Activated T-helper 9 cell treated with anti-CD3 and anti-CD28 coated beads, Interleukin-2, amount 50 U/mL, for 16 hours (primary cell): ENCODE data around the gene PSENEN.
A peak's percentile ranks its signal among the peaks of the same experiment; 100 is the strongest.
"Not testable (repeated sequence)": the region's sequence is repeated elsewhere in the genome, so short reads cannot be mapped to it uniquely, and the experiment has no call there.

Source experiments
- DNase-seq: peaks from one replicate; pipeline ENCODE4 v3.0.0-alpha.2; 2020; ENCODE audit warnings: low read depth

Gene PSENEN

GRCh38 chr19:35718345-35719041 lies 27.0 kb upstream of the PSENEN start:
- peak; percentile 43 for DNase-seq

- no peak for DNase-seq
Observed at GRCh38 chr19:35719402-35720162, 25.9 kb upstream of the PSENEN start.

- no peak for DNase-seq
Observed at GRCh38 chr19:35720163-35720524, 25.3 kb upstream of the PSENEN start.

- DNase-seq = no peak
Observed at GRCh38 chr19:35720648-35721047, 24.8 kb upstream of the PSENEN start.

- no peak for DNase-seq
Observed at GRCh38 chr19:35721374-35721773, 24.1 kb upstream of the PSENEN start.

GRCh38 chr19:35722461-35722860 lies 23.0 kb upstream of the PSENEN start:
- DNase-seq = no peak

GRCh38 chr19:35722897-35723296 lies 22.6 kb upstream of the PSENEN start:
- no peak for DNase-seq

- DNase-seq = no peak
Observed at GRCh38 chr19:35723671-35724070, 21.8 kb upstream of the PSENEN start.

- not testable (repeated sequence) for DNase-seq
Observed at GRCh38 chr19:35724132-35724531, 21.3 kb upstream of the PSENEN start.

- DNase-seq = no peak
Observed at GRCh38 chr19:35724560-35724959, 20.9 kb upstream of the PSENEN start.

- DNase-seq = no peak
Observed at GRCh38 chr19:35725216-35725861, 20.1 kb upstream of the PSENEN start.

- DNase-seq = no peak
Observed at GRCh38 chr19:35727053-35727955, 18.1 kb upstream of the PSENEN start.

GRCh38 chr19:35727956-35728706 lies 17.3 kb upstream of the PSENEN start:
- no peak for DNase-seq

- no peak for DNase-seq
Observed at GRCh38 chr19:35729021-35729420, 16.4 kb upstream of the PSENEN start.

- no peak for DNase-seq
Observed at GRCh38 chr19:35729763-35730162, 15.7 kb upstream of the PSENEN start.

- DNase-seq = no peak
Observed at GRCh38 chr19:35730326-35730725, 15.1 kb upstream of the PSENEN start.

GRCh38 chr19:35731353-35731752 lies 14.1 kb upstream of the PSENEN start:
- no peak for DNase-seq

- no peak for DNase-seq
Observed at GRCh38 chr19:35731779-35732405, 13.6 kb upstream of the PSENEN start.

- DNase-seq = no peak
Observed at GRCh38 chr19:35732540-35733179, 12.8 kb upstream of the PSENEN start.
